Chondrocyte (in vitro differentiated cells): ENCODE results near the gene TSHR. TPM values are rescaled to one million over a fixed set of nuclear protein-coding genes. Genes with fewer than 3 reads are reported as not detected.

Experiments used
- DNase-seq: peaks from one replicate; pipeline ENCODE4 v3.0.0; 2021; ENCODE audit warnings: mixed read lengths, low spot score
- H3K27ac Mint-ChIP-seq: one replicate; pipeline ENCODE4 v1.8.0; 2021; ENCODE audit warnings: mild to moderate bottlenecking, moderate library complexity, mixed read lengths; ENCODE audit not compliant: unreplicated experiment
- H3K27me3 Mint-ChIP-seq: 2 replicates; pipeline ENCODE4 v1.8.0; 2021; ENCODE audit warnings: low read depth, mixed read lengths
- H3K36me3 Mint-ChIP-seq: 2 replicates; pipeline ENCODE4 v1.8.0; 2021; ENCODE audit warnings: low read depth, mixed read lengths
- H3K4me1 Mint-ChIP-seq: 2 replicates; pipeline ENCODE4 v1.8.0; 2021; ENCODE audit warnings: low read depth, mild to moderate bottlenecking, mixed read lengths
- H3K4me3 Mint-ChIP-seq: one replicate; pipeline ENCODE4 v1.8.0; 2021; ENCODE audit warnings: mild to moderate bottlenecking, moderate library complexity, mixed read lengths; ENCODE audit not compliant: unreplicated experiment
- H3K9me3 Mint-ChIP-seq: 2 replicates; pipeline ENCODE4 v1.8.0; 2021; ENCODE audit warnings: low read depth, mixed read lengths
- total RNA-seq: library from RNA; stranded (reverse); gene quantifications from 3 replicates; pipeline ENCODE4 v1.2.1, GENCODE V29; 2021
- TF ChIP-seq, protein P1 (sequence below): fragments of 200-600 bp; sonication (generic); IDR thresholded peaks from 2 replicates; pipeline ENCODE4 v1.5.0; 2021; ENCODE audit warnings: antibody characterized with exemption, mild to moderate bottlenecking, moderate library complexity

Gene TSHR
- total RNA-seq, 1 donor from 2014 or later = not detected

DNA sequence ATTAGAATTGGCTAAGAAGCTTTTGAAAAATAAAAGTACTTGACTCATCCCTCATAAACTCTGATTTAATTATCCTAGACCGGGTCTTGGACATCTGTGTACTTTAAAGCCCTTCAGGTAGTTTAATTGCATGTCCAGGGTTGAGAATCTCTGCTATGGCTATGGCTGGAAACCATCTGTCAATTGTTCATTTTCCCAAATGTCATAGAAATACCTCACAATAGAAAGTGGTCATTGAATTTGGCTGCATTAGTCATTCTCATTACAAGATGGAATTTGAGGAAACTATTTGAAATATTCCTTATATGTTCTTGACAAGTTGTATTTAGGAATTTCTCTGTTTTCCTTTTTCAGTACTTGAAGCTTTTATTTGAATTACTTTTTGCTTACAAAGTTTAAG is 111.3 kb downstream of the TSHR start:
- H3K4me1 Mint-ChIP-seq = peaks cover 8% of the 10 kb centered on the region
- H3K4me3 Mint-ChIP-seq = no peak overlapping the region
- H3K27ac Mint-ChIP-seq = no peak overlapping the region
- no peaks in the 10 kb centered on the region for H3K27me3 Mint-ChIP-seq
- TF ChIP-seq, protein P1, sequence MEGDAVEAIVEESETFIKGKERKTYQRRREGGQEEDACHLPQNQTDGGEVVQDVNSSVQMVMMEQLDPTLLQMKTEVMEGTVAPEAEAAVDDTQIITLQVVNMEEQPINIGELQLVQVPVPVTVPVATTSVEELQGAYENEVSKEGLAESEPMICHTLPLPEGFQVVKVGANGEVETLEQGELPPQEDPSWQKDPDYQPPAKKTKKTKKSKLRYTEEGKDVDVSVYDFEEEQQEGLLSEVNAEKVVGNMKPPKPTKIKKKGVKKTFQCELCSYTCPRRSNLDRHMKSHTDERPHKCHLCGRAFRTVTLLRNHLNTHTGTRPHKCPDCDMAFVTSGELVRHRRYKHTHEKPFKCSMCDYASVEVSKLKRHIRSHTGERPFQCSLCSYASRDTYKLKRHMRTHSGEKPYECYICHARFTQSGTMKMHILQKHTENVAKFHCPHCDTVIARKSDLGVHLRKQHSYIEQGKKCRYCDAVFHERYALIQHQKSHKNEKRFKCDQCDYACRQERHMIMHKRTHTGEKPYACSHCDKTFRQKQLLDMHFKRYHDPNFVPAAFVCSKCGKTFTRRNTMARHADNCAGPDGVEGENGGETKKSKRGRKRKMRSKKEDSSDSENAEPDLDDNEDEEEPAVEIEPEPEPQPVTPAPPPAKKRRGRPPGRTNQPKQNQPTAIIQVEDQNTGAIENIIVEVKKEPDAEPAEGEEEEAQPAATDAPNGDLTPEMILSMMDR = no peak
- H3K9me3 Mint-ChIP-seq = peaks cover 14% of the 10 kb centered on the region
- H3K36me3 Mint-ChIP-seq = peaks cover 4% of the 10 kb centered on the region
- DNase-seq = no peak

DNA sequence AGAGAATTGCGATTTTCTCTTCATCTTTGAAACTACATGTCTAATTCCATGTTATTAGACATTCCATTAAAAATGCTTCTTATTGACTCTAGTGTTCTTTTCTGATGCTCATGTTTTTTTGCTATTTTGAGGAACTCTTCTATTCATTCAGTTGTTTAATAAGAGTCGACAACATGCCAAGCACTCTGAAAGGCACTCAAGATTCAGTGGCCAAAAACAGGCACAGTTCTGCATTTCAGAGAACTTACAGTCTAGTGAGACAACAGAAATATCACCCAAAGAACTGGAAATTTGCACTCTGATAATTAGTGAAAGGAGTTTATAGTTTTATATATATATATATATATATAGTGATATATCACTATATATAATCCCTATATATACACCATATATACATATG is 111.7 kb downstream of the TSHR start:
- TF ChIP-seq, protein P1 = no peak
- H3K4me1 Mint-ChIP-seq = peaks cover 8% of the 10 kb centered on the region
- DNase-seq = no peak
- H3K4me3 Mint-ChIP-seq = no peak overlapping the region
- H3K27ac Mint-ChIP-seq = no peak overlapping the region
- H3K36me3 Mint-ChIP-seq = peaks cover 4% of the 10 kb centered on the region
- H3K27me3 Mint-ChIP-seq = no peaks in the 10 kb centered on the region
- peaks cover 18% of the 10 kb centered on the region for H3K9me3 Mint-ChIP-seq

DNA sequence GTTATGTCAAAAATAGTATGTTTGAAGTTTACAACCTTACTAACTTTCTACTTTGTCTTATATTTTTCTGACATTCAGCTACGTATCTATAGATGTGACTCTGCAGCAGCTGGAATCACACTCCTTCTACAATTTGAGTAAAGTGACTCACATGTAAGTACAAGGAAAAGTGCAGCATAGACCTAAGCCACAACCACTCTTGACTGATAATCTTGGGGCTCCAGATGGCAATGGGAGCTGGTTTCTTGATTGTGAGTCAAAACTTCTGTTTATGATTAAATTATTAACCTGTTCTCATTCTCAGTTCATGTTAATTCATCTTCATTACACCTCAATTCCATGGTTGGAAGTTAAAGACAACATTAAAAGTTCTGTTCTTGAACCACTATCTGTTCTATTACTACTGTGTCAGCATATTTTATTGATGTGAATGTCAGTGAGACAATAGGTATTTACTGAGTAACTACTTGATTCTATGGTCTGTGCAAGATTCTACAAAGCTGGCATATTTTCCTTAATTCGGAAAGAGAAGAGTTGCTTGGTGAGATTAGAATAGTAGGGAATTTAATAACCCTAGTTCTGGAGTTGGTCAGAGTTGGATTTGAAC is 112.9 kb downstream of the TSHR start:
- Mint-ChIP-seq H3K27ac (no peak overlapping the region), H3K36me3 (peaks cover 4% of the 10 kb centered on the region), H3K27me3 (no peaks in the 10 kb centered on the region), H3K9me3 (peaks cover 22% of the 10 kb centered on the region), H3K4me1 (peaks cover 8% of the 10 kb centered on the region), H3K4me3 (no peak overlapping the region)
- TF ChIP-seq, protein P1 = no peak
- no peak for DNase-seq

DNA sequence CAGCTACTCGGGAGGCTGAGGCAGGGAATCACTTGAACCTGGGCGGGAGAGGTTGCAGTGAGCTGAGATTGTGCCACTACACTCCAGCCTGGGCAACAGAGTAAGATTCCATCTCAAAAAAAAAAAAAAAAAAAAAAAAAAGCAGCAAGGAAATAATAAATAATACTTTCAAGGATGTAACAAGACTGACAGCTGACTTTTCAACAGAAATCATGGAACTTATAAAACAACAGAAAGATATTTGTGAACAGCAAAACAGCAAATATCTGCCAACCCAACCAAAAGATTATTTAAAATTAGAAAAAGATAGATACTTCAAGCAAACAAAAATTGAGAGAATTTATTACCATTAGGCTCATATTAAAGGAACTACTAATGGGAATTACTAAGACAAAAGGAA is 115.1 kb downstream of the TSHR start:
- H3K27ac Mint-ChIP-seq = no peak overlapping the region
- H3K4me3 Mint-ChIP-seq = no peak overlapping the region
- DNase-seq = no peak
- TF ChIP-seq, protein P1 = no peak
- H3K36me3 Mint-ChIP-seq = peaks cover 4% of the 10 kb centered on the region
- peaks cover 22% of the 10 kb centered on the region for H3K9me3 Mint-ChIP-seq
- no peaks in the 10 kb centered on the region for H3K27me3 Mint-ChIP-seq
- H3K4me1 Mint-ChIP-seq = peaks cover 8% of the 10 kb centered on the region

DNA sequence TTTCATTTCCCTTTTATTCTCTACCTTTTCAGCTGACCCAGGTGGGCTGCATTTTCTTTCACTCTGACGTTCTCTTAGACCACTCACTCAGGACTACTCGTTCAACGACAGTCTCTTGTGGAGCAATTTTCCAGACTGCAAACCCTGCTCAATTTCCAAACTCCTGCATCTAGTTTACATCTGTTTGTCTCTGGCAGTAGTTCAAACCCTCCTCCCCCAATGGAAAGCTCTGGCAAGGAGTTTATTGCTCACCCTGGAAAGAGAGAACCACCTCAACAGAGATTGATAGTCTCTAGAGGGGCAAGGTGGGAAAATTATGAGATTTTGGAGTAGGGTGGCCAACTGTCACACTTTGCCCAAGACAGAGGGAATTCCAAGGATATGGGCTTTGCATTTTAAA is 130.2 kb downstream of the TSHR start:
- TF ChIP-seq, protein P1 = no peak
- no peaks in the 10 kb centered on the region for H3K9me3 Mint-ChIP-seq
- H3K27me3 Mint-ChIP-seq = peaks cover 12% of the 10 kb centered on the region
- DNase-seq = no peak
- no peaks in the 10 kb centered on the region for H3K36me3 Mint-ChIP-seq
- no peaks in the 10 kb centered on the region for H3K4me1 Mint-ChIP-seq
- H3K4me3 Mint-ChIP-seq = no peak overlapping the region
- no peak overlapping the region for H3K27ac Mint-ChIP-seq
